ENCODE data around the gene RTKN.
"Not testable (repeated sequence)": the region's sequence is repeated elsewhere in the genome, so short reads cannot be mapped to it uniquely, and the experiment has no call there.

RTKN gene

GRCh38 chr2:74439373-74439772, 2.4 kb downstream of the RTKN start:
- no peak for DNase-seq (ENCODE audit: low read depth in 2 of 2)

- DNase-seq (ENCODE audit: low read depth in 2 of 2): no peak
Measured at GRCh38 chr2:74438248-74438647, 3.5 kb downstream of the RTKN start.

GRCh38 chr2:74436848-74437695, 4.7 kb downstream of the RTKN start:
- DNase-seq (ENCODE audit: low read depth in 2 of 2): no peak

- no peak for DNase-seq (ENCODE audit: low read depth in 2 of 2)
Measured at GRCh38 chr2:74436111-74436805, 5.5 kb downstream of the RTKN start.

- DNase-seq (ENCODE audit: low read depth in 2 of 2): no peak
Measured at GRCh38 chr2:74430502-74430901, 11.2 kb downstream of the RTKN start.

GRCh38 chr2:74429487-74430451, 12.0 kb downstream of the RTKN start:
- DNase-seq (ENCODE audit: low read depth in 2 of 2): no peak

GRCh38 chr2:74428675-74429074, 13.1 kb downstream of the RTKN start:
- DNase-seq (ENCODE audit: low read depth in 2 of 2): no peak

- DNase-seq (ENCODE audit: low read depth in 2 of 2): no peak
Measured at GRCh38 chr2:74427551-74427950, 14.2 kb downstream of the RTKN start.

GRCh38 chr2:74426181-74426758, 15.5 kb downstream of the RTKN start:
- no peak for DNase-seq (ENCODE audit: low read depth in 2 of 2)

GRCh38 chr2:74425523-74425922, 16.2 kb downstream of the RTKN start:
- no peak for DNase-seq (ENCODE audit: low read depth in 2 of 2)

- no peak for DNase-seq (ENCODE audit: low read depth in 2 of 2)
Measured at GRCh38 chr2:74424995-74425406, 16.7 kb downstream of the RTKN start.

GRCh38 chr2:74424139-74424992, 17.4 kb downstream of the RTKN start:
- no peak for DNase-seq (ENCODE audit: low read depth in 2 of 2)

GRCh38 chr2:74423231-74424095, 18.3 kb downstream of the RTKN start:
- no peak for DNase-seq (ENCODE audit: low read depth in 2 of 2)

- peak; percentile 85 to 89 for DNase-seq (ENCODE audit: low read depth in 2 of 2)
Measured at GRCh38 chr2:74421221-74421870, 20.4 kb downstream of the RTKN start, which contains the start of the genes C2orf81 and WDR54. Gene C2orf81 (minus strand): TSS chr2:74421619. CDS start chr2:74421560, 59 bp downstream. Gene WDR54 (plus strand): TSS chr2:74421730. CDS start chr2:74422154, 424 bp downstream.

- not testable (repeated sequence) for DNase-seq (ENCODE audit: low read depth in 2 of 2)
Measured at GRCh38 chr2:74420443-74421103, 21.2 kb downstream of the RTKN start.

- no peak for DNase-seq (ENCODE audit: low read depth in 2 of 2)
Measured at GRCh38 chr2:74420006-74420405, 21.7 kb downstream of the RTKN start.

GRCh38 chr2:74419345-74419744, 22.4 kb downstream of the RTKN start:
- DNase-seq (ENCODE audit: low read depth in 2 of 2): no peak

- no peak for DNase-seq (ENCODE audit: low read depth in 2 of 2)
Measured at GRCh38 chr2:74418312-74418711, 23.4 kb downstream of the RTKN start.
